ENCODE data around the gene SCYL1. TPM values are rescaled to one million over a fixed set of nuclear protein-coding genes. Genes with fewer than 3 reads are reported as not detected.
"Not testable (repeated sequence)": the region's sequence is repeated elsewhere in the genome, so short reads cannot be mapped to it uniquely, and the experiment has no call there.

The SCYL1 gene
- total RNA-seq, 1 donor from 2014 or later, result 30.2 TPM

DNA sequence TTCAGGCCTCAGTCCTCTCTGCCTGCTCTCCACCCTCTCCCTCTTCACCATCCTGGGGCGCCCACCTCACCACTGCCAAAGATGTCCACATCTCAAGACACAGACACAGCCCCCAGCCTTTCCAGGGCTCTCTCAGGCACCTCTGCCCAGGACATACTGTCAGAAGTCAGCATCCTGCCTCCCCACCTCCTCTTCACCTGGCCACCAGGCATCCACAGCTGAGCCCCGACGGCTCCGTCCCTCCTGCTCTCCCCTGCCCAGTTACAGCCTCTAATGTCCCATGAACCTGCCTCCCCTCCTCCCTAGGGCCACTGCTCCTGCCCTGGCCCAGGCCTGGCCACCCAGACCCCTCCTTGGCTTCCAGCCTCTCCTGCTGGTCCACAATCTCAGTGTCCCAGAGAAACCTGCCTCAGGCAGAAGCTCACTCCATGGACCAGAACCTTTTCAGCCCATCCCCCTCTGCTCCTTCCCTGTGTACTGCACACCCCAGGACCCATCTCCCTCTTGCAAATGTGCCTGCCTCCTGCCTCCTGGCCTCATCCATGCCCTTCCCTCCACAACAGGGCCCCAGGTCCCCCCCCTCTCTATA is 30.1 kb downstream of the SCYL1 start:
- DNase-seq, result no peak

DNA sequence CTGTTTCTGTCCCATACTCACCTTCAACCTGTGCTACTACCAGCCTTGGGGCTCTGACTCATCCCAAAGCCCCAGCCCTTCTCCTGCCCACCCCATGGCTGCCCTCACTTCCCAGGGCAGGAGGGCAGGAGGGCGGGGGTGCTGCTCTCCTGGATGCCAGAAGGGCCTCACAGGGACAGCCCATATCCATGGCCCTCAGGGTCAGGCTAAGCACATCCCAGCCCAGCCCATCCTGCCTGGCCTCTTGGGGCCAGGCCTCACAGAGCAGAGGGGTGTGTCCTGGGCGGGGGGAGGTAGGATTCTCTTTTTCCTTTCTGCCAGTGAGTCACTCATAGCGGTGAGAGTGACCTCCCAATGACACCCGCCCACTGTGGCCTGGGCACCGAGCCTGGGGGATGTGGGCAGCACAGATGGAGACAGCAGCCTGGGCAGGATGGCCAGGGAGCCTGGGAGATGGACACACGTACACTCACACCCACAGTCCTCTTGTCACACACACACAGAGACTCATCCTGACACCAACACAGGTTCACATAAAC is 30.9 kb downstream of the SCYL1 start:
- DNase-seq, result no peak

DNA sequence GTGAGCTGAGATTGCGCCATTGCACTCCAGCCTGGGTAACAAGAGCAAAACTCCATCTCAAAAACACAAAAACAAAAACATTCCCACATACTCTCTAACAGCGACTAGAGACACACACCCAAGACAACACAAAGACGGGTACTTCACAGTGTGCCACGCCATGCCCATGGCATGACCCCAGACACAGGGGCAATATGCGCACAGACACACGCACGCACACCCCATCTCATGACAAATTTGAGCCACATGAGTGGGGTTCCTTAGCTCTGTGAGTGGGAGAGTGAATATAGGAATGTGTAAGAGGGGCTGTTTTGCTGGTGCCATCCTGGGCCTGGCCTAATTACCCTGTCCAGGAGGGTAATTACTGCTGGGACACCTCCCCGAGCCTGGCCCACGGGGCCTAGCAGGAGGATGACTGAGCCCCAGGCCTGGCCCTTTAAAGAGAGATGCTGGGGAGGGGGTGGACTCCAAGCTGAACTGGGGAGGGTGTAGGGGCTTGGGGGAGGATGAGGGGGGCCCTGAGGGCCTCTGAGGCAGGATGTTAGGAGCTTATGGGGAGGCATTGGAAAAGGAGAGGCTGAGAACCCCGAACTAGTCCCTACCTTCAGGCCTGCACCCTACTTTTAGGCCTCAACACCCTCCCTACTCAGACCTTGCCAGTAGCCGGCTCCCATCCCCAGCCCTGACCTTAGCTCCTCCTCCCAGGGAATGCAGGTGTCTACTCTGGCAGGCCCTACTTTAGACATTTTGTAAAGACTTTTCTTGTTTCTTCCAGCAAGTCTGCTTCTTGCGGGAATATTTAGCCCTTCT is 31.8 kb downstream of the SCYL1 start:
- DNase-seq, result no peak

DNA sequence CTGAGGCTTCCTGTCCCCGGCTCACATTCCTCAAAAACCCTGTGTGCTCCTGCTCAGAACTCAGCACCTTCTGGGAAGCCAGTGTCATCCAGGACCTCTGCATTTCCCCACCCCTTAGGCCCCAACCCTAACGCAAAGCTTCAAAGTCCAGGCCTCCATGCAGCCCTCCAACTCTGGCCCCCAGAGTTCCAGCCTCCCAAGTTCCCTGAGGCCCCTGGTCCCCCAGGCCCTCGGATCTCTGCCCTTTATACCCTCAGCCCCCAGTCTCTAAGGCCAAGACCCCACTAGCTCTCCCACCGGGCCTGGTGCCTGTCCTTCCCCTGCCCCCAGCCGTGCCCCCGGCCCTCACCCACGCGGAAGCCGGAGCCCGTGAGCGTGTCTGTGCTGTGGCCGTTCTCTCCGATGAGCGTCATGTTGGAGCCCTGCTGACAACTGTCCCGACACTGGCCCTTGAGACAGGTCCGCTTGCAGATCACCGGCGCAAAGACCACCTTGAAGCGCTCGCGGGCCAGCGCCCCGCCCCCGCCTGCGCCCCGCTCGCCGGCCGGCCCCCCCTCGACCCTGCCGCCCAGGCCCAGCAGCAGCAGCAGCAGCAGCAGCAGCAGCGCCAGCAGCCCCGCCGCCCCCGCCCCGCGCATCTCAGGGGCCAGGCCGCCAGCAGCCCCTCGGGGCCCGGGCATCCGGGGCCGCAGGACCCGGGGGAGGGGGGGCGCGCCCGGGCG is 32.6 kb downstream of the SCYL1 start:
- DNase-seq, result no peak

DNA sequence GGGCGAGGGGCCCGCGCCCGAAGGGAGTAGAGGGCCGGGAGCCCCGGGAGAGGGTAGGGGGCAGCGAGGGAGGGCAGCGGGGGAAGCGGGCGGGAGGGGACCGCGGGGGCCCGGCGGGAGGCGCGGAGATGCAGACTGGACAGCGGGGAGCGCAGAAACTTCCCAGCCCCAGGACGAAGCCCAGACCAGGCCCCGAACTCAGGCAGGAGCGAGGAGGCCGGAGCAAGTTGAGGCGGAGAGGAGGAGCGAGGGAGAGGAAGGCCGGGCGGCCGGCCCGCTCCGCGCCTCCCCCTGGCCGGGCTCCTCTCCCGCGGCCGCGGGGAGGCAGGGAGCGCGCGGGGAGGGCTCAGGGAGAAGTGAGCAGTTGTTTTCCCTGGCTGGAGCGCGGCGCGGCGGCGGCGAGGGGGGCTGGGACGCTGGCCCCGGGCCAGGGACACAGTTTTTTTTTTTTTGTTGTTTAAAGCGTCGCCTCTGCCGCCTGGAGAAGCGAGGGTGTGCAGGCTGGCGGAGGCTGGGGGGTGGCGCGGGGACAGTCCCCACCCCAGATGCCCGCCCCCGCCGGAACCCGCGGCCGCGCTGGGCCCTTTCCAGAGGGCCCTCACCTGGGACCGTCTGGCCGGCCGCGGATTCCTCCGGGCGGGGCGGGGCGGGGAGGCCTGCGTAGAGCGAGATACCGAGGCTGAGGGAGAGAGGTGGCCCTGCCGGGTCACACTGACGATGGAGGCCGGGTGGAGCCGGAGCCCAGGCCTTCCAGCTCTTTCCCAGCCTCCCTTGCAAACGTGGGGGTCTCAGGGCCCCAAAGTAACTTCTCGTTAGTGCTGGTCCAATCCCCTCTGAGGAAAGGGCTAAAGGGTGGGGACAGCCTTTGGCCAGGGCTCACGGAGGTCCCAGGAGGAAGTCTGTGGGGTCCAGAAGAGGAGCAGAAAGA is 33.4 kb downstream of the SCYL1 start, which contains the start of gene LTBP3:
TSS of gene LTBP3 (minus strand) at position 358 of the 928 bp plus-strand sequence. CDS start 400 bp downstream, outside the sequence.
- peak; percentile 66 for DNase-seq

DNA sequence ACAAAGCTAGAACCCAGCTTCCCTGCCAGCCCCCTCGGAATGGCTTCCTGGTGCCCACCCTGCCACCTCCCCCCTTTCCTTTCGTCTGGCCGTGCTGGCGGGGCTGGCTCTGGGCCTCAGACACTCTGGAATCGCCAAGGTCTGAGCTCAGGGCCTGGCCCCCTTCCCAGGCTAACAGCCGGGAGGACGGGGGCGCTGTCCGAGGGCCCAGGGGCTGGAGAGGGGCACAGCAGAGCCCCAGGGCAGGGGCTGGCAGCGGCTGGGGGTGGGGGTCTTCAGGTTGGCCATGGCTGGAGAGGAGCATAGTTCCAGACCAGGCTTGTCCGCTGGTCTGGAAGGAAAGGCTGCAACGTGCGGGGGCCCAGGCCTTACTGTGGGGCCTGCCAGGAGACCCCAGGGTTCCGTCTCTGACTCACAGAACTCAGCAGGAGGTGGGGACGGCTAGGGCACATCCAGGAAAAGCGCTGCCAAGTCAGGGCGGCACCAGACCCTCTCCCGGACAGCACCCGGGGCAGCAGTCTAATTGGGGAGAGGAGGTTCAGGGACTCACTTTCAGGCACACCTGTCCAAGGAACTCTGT is 34.1 kb downstream of the SCYL1 start:
- no peak for DNase-seq

DNA sequence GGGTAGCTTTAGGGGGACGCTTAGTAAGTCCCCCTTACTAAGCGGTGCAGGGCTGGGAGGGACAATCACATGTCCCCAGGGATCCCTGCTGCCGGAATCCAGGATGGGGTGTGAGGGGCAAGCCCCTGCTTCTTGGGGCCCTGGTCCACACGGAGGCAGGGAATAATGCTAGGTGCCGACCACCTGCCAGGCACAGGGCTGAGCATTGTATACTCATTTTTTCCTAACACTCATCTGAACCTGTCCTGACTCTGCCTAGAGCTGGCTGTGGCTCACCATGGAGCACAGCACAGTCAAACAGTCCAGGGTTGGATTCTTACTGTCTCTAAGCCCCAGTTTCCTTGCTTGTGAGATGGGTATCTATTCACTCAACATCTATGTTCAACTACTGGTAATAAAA is 34.7 kb downstream of the SCYL1 start:
- DNase-seq, result no peak

DNA sequence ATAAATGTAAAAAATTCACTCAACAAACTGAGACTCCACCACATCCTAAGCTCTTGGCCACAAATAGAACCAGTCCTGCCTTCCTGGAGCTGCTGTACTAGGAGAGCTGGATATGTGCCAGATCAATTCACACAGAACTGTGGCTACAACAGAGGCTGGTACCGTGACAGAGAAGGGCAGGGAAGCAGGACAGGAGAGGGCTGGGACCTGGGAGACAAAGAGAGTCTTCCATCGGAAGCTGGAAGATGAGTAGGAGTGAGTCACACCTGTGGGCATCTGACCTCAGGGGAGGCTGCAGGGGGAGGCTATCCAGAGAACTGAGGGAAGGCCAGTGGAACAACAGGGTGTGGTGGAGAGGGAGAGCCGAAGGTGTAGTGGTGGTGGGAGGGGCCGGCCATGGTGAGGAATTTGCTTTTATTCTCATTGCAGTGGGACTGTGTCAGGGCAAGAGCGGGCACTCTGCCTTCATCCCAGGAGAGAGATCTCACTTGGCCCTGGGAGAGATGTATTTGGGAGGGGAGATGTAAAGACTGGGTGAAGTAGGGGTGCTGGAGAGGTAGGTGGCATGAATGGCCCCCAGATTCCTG is 35.2 kb downstream of the SCYL1 start:
- no peak for DNase-seq

DNA sequence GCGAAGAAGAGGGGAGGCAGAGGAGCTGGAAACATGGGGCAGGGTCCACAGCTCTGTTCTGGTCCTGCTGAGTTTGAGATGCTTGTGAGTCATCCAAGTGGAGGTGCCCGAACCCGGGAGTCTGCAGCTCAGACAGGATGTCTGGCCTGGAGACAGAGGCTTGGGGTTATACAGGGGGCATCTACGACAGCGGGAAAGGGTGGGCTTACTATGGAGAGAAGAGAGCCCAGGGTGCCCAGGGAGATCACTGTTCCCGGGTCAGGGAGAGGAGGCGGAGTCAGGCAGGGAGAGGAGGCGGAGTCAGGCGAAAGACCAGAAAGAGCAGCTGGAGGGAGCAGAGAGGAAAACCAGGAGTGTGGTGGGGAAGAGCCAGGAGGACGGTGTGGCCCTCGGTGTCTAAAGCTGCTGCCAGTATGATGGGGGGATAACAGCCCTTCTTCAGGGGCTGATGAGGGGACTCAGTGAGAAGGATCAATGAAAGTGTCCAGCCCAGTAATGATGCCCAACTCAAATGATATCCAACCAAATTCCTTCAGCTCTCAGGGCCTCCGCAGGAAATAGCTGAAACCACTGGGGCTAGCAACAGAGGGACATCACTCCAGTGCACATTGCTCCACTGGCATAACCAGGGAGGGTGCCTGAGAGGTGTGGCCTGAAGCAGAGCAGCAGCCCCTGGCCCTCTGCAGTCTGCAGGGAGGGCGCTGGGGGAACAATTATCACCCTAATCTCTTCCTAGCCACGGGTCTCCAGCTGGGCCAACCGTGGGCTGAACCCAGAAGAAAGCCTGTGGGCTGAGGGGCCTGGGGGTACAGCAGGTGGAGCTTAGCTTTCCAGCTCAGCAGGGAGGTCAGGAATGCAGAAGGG is 35.9 kb downstream of the SCYL1 start:
- DNase-seq, result no peak

DNA sequence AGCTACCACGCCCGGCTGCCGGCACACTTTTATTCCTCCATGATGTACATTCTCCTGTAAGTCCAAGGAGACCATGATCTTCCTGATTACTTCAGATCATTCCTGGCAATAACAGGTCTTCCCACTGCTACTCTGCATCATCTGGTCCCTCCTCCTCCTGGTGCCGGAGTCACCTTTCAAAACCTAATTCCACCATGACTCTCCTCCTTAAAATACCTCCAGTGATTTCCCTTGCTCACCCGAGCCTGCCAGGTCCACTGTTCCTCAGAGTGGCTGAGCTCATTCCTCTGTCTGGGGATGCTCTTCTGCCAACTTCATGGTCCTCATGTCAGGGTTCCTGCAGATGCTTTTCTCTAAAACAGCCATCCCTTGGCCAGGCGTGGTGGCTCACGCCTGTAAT is 37.1 kb downstream of the SCYL1 start:
- DNase-seq, result no peak

DNA sequence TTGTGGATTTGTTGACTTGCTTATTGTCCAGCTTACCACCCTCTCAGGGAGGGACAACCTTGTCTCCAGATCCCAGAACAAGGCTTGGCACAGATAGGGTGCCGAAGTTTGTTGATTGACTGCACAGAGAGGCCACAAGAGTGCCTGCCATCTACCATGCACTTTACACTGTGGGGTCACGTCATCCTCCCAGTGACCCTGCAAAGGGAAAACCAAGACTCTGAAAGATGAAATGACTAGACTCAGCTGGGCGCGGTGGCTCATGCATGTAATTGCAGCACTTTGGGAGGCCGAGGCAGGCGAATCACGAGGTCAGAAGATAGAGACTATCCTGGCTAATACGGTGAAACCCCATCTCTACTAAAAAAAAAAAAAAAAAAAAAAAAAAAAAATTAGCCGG is 37.9 kb downstream of the SCYL1 start:
- DNase-seq, result no peak

DNA sequence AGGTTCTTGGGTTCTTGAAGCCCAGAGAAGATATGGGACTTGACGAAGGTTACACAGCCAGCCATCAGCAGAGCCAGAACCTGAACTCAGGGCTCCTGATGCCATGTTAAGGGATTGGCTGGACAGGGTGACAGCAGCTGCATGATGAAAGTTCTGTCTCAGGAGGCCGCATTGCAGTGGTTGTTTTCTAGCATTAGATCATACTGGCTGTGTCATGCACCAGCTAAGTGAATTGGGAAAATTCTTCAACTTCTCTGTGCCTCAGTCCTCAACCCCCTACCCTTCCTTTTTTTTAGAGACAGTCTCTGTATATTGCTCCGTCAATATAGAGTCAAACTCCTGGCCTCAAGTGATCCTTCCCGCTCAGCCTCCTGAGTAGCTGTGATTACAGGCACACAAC is 38.7 kb downstream of the SCYL1 start:
- no peak for DNase-seq

DNA sequence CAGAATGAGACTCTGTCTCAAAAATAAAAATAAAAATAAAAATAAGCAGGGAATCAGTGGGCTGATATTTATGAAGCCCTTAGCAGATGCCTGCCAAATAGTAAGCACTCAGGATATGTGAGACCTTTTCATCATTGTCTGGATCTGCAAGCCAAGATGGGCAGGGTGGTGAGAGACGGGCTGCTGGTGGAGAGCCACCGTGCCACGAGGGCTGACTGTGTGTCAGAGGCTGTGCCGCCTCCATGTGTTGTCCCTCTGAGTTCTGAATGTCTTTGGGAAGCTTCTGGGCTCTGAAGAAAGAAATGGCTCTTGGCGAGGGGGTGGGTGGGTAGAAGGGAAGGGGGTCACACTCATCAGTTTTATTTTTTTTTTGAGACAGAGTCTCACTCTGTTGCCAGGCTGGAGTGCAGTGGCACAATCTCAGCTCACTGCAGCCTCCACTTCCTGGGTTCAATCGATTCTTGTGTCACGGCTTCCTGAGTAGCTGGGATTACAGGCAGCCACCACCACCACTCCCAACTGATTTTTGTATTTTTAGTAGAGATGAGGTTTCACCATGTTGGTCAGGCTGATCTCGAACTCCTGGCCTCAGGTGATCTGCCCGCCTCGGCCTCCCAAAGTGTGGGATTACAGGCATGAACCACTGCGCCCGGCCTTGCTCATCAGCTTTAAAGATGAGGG is 40.1 kb downstream of the SCYL1 start:
- DNase-seq, result not testable (repeated sequence)

DNA sequence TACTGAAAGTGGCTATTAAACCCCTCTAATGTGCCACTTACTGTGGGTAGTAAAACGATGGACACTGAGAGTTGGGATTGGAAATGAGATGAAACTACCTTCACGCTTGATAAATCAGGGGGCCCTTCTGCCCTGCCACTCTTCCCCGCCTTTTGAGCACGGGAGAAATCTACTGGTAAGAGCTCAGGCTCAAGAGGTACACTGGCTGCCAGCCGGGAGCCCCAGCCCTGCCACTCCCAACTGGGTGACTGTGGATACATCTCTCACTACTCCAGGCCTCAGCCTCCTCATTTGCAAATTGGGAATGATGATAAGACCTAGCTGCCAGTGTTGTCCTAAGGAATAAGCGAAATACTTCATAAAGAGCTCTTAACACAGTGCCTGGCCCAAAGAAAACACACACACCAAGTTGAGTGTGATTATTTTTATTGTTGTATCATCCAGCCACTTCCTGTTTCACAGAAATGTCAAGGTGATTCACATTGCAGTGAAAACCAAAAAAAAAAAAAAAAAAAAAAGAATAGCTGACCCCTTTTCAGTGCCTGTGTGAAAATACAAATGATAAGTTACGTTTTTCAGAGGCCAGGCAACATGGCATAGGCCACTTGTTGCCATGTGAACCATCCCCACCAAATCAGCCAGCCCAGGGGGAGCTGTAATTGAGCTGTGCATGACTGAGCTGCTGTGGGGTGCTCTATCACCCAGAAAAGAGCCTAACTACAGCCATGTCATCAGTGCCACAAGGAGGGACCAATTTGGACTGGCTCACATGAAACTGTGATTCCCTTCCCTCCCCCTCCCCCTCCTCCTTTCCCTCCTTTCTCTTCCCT is 41.0 kb downstream of the SCYL1 start:
- no peak for DNase-seq

DNA sequence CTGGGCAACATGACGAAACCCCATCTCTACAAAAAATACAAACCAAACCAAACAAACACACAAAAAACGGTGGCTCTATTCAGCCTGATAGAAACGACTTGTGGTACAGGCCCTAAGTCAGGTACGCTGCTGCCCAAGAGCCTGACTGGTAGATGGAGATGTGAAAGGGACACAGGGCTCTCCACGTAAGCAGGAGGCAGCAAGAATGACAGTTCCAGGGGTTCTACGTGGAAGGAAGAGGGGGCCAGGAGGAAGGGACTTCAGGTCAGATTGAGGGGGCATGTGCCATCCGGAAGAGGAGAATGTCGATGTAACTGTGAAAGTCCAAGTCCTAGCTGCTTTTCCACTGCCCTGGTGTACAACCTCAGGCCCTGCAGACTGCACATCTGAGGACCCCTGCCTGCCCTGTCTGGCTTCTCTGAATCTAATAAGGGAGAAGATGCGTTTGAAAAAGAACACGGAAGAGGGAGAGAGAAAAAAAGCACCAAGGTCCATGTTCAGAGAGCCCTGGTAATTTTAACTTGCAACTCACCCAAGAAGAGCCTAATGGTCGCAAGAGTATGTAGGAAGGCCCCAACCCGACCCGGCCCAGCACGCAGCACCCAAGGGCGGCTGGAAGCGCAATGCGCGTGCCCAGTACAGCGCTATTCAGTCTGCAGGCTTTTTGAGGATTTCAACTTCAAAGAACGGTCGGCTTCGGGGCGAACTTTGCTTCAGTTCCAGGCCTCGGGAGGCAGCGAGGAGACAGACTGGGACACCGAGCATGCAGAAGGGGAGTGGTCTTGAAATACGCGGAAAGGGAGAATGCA is 44.5 kb downstream of the SCYL1 start:
- no peak for DNase-seq

DNA sequence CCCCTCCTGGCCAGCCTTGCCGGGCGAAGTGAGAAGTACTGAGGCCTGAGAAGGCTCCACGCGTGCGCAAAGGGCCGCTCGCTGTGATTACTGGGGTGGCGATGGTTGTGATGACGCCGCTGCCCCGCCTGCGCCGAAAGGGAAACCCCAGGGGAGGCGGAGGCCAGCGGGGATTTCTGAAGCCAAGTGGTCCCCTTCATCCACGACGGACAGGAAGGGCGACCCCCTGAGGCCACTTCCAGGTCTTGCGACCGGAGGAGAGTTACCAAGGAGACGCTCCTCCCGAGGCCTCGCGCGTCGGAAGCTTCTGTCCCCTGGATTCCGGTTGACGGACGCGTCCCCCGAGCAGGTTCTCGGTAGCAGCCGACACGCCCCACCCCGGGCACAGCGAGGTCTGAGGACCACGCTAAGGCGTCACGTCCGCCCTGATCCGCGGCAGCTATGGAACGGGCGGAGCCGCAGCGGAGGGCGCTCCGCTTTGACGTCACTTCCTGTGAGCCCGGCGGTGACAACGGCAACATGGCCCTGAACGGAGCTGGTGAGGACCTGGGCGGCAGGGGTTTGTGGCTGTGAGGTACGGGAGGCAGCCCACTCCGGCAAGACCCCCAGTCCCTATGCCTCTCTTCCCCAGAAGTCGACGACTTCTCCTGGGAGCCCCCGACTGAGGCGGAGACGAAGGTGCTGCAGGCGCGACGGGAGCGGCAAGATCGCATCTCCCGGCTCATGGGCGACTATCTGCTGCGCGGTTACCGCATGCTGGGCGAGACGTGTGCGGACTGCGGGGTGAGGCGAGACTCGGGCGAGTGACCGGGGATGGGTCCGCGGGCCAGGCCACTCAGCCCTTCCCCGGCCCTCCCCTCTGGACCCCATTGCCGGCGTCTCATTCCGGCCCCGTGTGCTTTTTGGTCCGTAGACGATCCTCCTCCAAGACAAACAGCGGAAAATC is 45.4 kb downstream of the SCYL1 start, which contains the start of gene ZNRD2:
TSS of gene ZNRD2 (plus strand) at position 505 of the 946 bp plus-strand sequence. CDS start at position 520, 15 bp downstream.
- peak; percentile 96 for DNase-seq
